Left lung (tissue), 10 donors: Measurements from ENCODE around the gene FLII. TPM values are rescaled to one million over a fixed set of nuclear protein-coding genes. Genes with fewer than 3 reads are reported as not detected.

Source experiments
- ATAC-seq: fragments of 200-7000 bp; cut with Tn5 transposase; one replicate; pipeline ENCODE4 v1.9.1; 2020; ENCODE audit warnings: moderate library complexity
- DNase-seq, 4 donors: peaks; one replicate each; pipeline ENCODE4 v3.0.0-alpha.2; 2013 to 2020
- H3K27ac ChIP-seq, 2 donors: fragments of 200-600 bp; sonication (generic) in 1 of 2; one replicate each; pipeline versions ENCODE4 v1.5.0 to v1.8.0; 2020 to 2021
- H3K27me3 ChIP-seq, 2 donors: fragments of 200-600 bp; sonication (generic) in 1 of 2; one replicate each; pipeline versions ENCODE4 v1.5.0 to v1.8.0; 2020 to 2021
- H3K36me3 ChIP-seq, 2 donors: fragments of 200-600 bp; sonication (generic) in 1 of 2; one replicate each; pipeline versions ENCODE4 v1.5.0 to v1.8.0; 2020 to 2021
- H3K4me1 ChIP-seq, 2 donors: fragments of 200-600 bp; one replicate each; pipeline ENCODE4 v1.8.0; 2021
- H3K4me3 ChIP-seq, 2 donors: fragments of 200-600 bp; sonication (generic) in 1 of 2; one replicate each; pipeline versions ENCODE4 v1.5.0 to v1.8.0; 2020 to 2021; ENCODE audit warnings: mild to moderate bottlenecking in 1 of 2
- H3K9me3 ChIP-seq, 2 donors: fragments of 200-600 bp; sonication (generic) in 1 of 2; one replicate each; pipeline versions ENCODE4 v1.5.0 to v1.8.0; 2020 to 2021
- intact Hi-C, 2 donors: fragments of 100-400 bp; cut with DNase I; formaldehyde crosslinking; loops; one replicate each; pipeline versions ENCODE4 v1.11.2 to v1.14.2; 2022
- polyA plus RNA-seq, 6 donors: library from polyadenylated mRNA; unstranded; fragments of 120-200 nt; gene quantifications; one replicate each; pipeline ENCODE4 v1.2.1, GENCODE V29; 2013; ENCODE audit not compliant: insufficient read length in 6 of 6
- total RNA-seq, 2 donors: library from RNA; stranded (reverse); fragmentation: NEBNext Ultra II Directional; extraction: Animal tissue kit (Norgen Biotek cat#: 25700); gene quantifications; one replicate each; pipeline ENCODE4 v1.2.1, GENCODE V29; 2021
- TF ChIP-seq, protein P1 (sequence below), 2 donors: fragments of 200-600 bp; sonication (generic) in 1 of 2; IDR thresholded peaks; one replicate each; pipeline versions ENCODE4 v1.5.0 to v1.8.0; 2021; ENCODE audit warnings: antibody characterized with exemption in 2 of 2
- donor health status: DM: no; HTN: yes; CAD: no.
- donor health status: DM: no; HTN: no; CAD: no.

The FLII gene
- total and polyA plus RNA-seq, 8 donors, result 124 to 381 (median 146) TPM

DNA sequence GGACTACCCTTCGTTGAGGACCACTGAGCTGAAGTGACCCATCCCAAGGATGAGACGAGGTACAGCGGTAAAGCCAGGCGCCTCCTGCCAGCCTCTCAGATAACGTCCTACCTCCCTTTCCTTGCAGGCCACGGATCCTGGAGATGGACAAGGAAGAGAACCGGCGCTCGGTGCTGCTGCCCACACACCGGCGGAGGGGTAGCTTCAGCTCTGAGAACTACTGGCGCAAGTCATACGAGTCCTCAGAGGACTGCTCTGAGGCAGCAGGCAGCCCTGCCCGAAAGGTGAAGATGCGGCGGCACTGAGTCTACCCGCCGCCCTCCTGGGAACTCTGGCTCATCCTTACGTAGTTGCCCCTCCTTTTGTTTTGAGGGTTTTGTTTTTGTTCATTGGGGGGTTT is 50.4 kb downstream of the FLII start:
- Histone ChIP-seq H3K4me3 (no peak overlapping the region), H3K9me3 (no peaks in the 10 kb centered on the region), H3K4me1 (no peaks in the 10 kb centered on the region), H3K27me3 (no peaks in the 10 kb centered on the region), H3K27ac (no peak overlapping the region), H3K36me3 (peaks cover 0 to 85% of the 10 kb centered on the region in 2 donors)
- no peak for ATAC-seq
- TF ChIP-seq, protein P1, sequence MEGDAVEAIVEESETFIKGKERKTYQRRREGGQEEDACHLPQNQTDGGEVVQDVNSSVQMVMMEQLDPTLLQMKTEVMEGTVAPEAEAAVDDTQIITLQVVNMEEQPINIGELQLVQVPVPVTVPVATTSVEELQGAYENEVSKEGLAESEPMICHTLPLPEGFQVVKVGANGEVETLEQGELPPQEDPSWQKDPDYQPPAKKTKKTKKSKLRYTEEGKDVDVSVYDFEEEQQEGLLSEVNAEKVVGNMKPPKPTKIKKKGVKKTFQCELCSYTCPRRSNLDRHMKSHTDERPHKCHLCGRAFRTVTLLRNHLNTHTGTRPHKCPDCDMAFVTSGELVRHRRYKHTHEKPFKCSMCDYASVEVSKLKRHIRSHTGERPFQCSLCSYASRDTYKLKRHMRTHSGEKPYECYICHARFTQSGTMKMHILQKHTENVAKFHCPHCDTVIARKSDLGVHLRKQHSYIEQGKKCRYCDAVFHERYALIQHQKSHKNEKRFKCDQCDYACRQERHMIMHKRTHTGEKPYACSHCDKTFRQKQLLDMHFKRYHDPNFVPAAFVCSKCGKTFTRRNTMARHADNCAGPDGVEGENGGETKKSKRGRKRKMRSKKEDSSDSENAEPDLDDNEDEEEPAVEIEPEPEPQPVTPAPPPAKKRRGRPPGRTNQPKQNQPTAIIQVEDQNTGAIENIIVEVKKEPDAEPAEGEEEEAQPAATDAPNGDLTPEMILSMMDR (IDR thresholded peaks at IDR 0.05), result no peak
- intact Hi-C loops, result no loop called here
- DNase-seq, result no peak

DNA sequence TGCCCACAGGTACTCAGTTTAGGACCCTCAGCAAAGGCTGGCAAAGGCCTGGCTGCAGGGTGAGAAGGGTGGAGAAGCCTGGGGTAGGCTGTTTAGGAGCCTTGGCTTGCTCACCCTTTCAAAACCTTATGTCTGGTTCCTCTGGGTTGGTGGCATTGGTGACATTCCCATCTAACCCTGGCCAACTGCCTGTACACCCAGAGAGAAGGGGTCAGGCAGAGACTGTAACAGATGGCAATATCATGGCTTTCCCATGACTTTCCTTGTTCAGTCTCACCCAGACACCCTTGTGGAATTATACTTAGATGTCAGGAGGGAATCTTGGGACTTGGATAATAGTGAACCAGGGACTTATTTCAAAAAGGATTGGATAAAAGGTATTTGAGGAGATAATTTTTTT is 51.6 kb downstream of the FLII start:
- intact Hi-C loops, result no loop called here
- no peaks in the 10 kb centered on the region for H3K27me3 ChIP-seq
- TF ChIP-seq, protein P1 (IDR thresholded peaks at IDR 0.05), result no peak
- ATAC-seq (no peak), DNase-seq (no peak)
- no peak overlapping the region for H3K4me3 ChIP-seq
- no peaks in the 10 kb centered on the region for H3K9me3 ChIP-seq
- H3K36me3 ChIP-seq, result peaks cover 0 to 96% of the 10 kb centered on the region in 2 donors
- H3K4me1 ChIP-seq, result no peaks in the 10 kb centered on the region
- H3K27ac ChIP-seq, result no peak overlapping the region

DNA sequence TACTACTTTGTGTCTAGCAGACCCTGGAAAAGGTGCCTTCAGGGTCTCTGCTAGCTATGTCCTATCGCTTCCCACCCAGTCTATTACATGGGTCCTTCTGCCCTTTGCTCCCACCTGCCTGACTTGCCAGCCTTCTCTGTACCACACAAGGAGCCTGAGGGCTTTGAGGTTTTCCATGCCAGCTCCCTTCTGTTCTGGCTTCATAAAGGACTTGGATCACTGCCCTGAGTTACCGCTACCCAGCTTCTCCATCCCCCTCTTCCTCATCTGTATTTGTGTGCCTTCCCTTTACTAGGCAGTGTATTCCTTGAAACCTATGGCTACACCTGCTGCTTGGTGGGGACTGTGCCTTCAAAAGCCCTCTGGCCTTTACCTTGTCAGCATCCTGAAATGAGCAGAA is 52.7 kb downstream of the FLII start:
- intact Hi-C loops, result no loop called here
- DNase-seq (no peak), ATAC-seq (no peak)
- H3K27ac ChIP-seq, result no peak overlapping the region
- no peak overlapping the region for H3K4me3 ChIP-seq
- H3K9me3 ChIP-seq, result no peaks in the 10 kb centered on the region
- H3K27me3 ChIP-seq, result no peaks in the 10 kb centered on the region
- TF ChIP-seq, protein P1 (IDR thresholded peaks at IDR 0.05), result no peak
- no peaks in the 10 kb centered on the region for H3K4me1 ChIP-seq
- H3K36me3 ChIP-seq, result peaks cover 0 to 96% of the 10 kb centered on the region in 2 donors

DNA sequence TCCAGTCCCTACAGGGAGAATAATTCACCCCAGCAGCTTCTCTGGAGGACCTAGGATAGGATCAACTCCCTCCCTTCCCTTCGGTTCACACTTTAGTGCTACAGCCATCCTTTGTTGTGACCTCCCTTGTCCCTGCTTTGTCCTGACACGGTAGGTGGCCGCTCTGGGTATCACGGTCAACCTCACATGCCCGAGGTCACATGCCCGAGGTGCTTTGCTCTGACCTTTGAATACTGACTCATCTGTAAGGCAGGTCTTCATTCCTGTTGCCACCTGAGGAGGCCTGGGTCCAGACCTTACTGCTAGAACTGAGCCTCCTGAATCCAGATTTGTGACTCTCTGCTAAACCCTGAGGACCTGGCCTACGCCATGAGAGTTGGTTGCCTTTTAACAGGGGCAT is 55.2 kb downstream of the FLII start:
- intact Hi-C loops, result no loop called here
- TF ChIP-seq, protein P1 (IDR thresholded peaks at IDR 0.05), result no peak
- ATAC-seq, result no peak

DNA sequence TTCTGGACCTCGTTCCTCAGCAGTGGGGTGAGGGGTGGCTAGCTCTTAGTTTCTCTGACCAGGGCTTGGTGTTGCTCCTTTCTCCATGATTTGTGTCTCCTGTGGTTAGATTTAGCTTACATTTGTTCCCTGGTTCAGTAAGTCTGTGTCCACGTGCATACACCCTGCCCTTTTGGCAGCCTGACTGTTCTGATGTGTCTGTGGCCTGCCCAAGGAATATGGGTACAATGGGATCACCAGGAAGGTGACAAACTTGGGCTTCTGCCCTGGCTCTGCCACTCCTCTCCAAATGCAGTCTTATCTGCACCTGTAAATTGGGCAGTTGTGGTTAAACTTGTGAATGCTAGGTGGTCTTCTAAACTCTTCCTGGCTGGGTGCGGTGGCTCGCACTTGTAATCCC is 57.4 kb downstream of the FLII start:
- Histone ChIP-seq H3K27ac (no peak overlapping the region), H3K4me3 (no peak overlapping the region), H3K9me3 (no peaks in the 10 kb centered on the region), H3K36me3 (peaks cover 0 to 95% of the 10 kb centered on the region in 2 donors), H3K27me3 (no peaks in the 10 kb centered on the region), H3K4me1 (peaks cover 4 to 28% of the 10 kb centered on the region in 2 donors)
- TF ChIP-seq, protein P1 (IDR thresholded peaks at IDR 0.05), result no peak
- intact Hi-C loops, result no loop called here
- no peak for ATAC-seq
- no peak for DNase-seq

More for the DNA sequence above, 55.2 kb downstream of the FLII start:
- Histone ChIP-seq H3K4me1 (peaks cover 0 to 19% of the 10 kb centered on the region in 2 donors), H3K36me3 (peaks cover 0 to 95% of the 10 kb centered on the region in 2 donors), H3K4me3 (no peak overlapping the region), H3K27ac (no peak overlapping the region), H3K9me3 (no peaks in the 10 kb centered on the region), H3K27me3 (no peaks in the 10 kb centered on the region)
- DNase-seq, result no peak
